Fibroblast of skin of right biceps (primary cell): ENCODE data around the gene RCN1.
"Not testable (repeated sequence)": the region's sequence is repeated elsewhere in the genome, so short reads cannot be mapped to it uniquely, and the experiment has no call there.

ENCODE experiments used
- DNase-seq: peaks from one replicate; pipeline ENCODE4 v3.0.0-alpha.2; 2013

Gene RCN1

DNA sequence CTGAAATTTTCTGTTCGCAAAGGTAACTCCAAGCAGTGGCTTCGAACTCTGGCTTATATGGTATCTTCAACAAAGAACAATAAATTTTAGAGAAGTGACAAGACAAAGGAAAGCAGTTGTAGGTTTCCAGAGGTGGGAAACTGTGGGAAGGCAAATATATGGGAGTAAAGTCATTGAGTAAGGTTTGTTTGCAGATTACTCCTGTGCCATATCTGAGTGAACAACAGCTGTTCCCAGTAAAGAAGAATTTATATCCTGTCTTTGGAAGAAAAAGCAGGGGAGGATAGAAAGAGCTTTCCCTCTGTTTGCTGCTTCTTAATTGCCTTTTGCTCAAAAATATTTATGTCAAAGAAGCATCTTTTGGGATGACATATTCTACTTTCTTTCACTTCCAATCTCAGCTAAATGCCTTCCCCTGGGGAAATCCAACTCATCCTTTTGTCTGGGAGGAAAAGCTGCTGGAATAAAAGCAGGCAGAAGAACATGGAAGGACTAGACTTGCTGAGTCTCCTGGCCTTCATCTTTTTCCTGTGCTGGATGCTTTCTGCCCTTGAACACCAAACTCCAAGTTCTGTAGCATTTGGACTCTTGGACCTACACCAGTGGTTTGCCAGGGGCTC is 10.4 kb upstream of the RCN1 start:
- no peak for DNase-seq

GRCh38 chr11:32081129-32081641 is 9.7 kb upstream of the RCN1 start:
- peak; percentile 57 for DNase-seq

DNA sequence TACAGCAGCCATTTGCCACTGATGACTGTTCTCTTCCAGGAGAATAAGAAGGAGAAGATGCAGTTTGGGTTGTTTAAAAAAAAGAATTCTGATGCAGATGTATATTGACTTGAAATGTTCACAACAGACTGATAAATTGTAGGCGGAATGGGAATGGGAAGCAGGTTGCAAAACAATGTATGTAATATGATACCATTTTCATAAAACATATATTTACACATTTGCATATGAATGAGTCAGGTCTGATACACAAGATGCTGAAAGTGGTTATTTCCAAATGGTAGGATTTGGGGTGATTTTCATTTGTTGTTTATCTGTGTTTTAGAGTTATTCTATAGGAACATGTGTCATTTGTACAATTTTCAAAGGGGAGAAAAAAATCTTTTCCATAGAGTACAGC is 9.0 kb upstream of the RCN1 start:
- no peak for DNase-seq

DNA sequence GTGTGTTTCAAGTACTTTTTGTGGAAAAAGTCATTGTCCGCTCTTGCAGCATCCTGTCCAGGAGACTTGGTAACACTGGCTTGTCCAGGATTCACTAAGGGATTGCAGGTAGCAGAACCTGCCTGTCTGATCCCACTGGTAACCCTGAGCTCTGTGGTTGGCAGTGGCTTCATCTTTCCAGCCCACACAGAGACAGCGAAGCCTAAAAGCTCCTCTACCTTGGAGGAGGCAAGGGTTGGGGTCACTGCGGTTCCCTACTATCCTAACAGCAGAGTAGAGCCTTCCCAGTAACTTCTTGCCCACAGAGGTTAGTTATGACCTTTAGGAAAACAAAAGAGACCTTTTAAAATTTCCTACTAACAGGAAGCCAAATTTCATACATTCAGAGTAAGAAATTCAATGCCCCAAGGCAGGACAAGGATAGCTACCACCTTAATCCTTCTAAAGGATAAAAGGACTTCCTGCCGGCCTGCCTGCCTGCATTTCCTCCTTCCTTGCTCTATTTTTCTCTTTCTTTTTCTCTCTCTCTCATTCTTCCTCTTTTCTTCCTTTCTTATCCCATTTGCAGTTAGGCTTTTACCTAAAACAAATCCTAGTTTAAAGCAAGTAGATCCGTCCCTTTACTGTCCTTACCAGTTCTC is 8.4 kb upstream of the RCN1 start:
- no peak for DNase-seq

GRCh38 chr11:32087597-32087996 is 3.3 kb upstream of the RCN1 start:
- DNase-seq, result peak; percentile 70

GRCh38 chr11:32088117-32088941 is 2.5 kb upstream of the RCN1 start:
- DNase-seq, result peak; percentile 98

DNA sequence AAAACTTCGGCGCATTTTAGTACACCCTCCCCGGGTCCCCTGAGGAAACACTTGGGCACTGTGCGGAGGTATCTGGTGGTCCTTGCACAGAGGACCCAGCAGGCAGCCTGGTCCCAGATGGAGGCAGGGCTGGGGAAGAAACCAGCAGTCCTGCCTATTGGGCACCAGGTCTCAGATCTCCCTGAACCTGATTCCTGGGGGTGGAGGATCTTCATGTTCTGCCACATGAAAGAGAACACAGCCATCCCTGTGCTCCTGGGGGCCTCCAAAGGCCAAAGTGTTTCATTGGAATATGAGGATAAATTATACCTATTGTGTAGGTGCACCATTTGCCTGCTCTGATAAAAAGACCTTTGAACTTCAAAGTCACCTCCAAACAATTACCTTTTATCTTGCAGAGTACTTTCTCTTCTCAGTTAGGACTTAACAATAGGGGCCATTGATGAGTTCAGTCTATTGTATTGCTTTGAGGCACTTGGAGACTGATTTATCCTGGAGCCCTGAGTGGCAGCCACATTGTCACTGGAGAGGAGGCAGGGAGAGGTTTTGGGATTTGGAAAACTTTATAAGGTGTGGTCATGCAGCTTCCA is 1.8 kb downstream of the RCN1 start:
- DNase-seq, result no peak

- no peak for DNase-seq
Measured at GRCh38 chr11:32094923-32095322, 4.0 kb downstream of the RCN1 start.

DNA sequence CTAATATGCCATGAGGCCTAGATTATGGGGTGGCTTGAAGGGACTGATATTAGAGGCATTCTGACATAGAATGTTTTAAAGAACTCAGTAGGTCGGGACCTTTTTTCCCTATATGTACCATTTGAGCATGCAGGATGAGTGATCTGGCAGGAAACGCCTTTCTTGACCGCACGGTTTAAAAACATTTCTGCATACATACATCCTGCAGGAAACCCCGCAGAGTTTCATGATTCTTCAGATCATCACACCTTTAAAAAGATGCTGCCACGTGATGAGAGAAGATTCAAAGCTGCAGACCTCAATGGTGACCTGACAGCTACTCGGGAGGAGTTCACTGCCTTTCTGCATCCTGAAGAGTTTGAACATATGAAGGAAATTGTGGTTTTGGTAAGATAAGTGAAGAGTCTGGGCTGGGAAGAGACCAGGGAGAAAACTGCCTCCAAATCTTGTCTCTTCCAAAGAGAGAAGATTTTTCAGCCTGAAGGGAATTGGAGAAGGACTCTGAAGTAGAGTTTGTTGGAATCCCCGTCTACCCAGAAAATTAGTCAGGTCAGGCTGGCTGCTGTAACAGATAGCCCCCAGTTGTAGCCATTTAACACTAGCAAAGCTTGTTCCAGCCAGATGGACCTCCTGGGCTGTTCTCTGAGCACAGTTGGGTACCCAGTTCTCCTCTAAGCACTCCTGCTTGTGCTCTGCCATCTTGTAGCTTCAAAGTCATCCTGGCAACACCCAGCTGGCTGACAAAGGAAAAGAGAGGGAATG is 7.4 kb downstream of the RCN1 start:
- DNase-seq, result no peak

GRCh38 chr11:32099516-32099915 is 8.6 kb downstream of the RCN1 start:
- no peak for DNase-seq

DNA sequence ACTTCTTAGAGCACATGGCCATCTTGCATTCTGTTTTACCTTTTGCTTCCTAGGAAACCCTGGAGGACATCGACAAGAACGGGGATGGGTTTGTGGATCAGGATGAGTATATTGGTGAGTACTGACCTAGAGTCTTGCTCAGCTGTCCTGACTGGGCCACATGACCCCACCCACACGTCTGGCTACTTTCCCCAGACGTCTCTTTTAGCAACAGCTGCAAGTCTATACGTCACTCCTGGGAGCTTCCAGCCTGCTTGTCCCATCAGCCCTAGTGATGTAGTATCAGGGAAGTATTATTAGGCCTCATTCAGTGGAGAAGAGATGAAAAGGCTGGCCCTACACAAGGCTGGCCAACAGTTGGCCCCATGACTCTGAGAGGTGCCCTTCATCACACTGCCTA is 9.6 kb downstream of the RCN1 start:
- DNase-seq, result no peak

DNA sequence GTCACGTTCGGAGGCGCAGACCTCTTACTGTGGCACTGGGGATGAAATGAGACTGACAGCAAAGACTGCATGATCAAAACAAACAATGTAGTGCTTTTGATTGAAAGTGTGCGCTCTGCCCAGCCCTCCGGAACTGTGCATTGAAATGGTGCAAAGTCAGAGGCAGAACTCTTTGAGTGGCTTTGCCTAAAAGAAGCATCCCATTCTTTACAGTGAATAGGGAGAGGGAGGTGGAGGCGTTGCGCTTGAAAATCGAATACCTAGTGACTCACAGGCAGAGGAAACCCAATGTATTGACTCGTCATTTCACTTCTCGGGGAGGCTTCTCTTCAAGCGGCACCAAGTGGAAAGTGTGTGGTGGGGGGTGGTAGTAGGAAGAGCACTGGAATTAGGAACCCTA is 10.9 kb downstream of the RCN1 start:
- DNase-seq, result no peak

GRCh38 chr11:32103121-32103719 is 12.3 kb downstream of the RCN1 start:
- DNase-seq, result not testable (repeated sequence)

- DNase-seq, result no peak
Measured at GRCh38 chr11:32103941-32104340, 13.1 kb downstream of the RCN1 start.

- no peak for DNase-seq
Measured at GRCh38 chr11:32105871-32106560, 15.1 kb downstream of the RCN1 start.

DNA sequence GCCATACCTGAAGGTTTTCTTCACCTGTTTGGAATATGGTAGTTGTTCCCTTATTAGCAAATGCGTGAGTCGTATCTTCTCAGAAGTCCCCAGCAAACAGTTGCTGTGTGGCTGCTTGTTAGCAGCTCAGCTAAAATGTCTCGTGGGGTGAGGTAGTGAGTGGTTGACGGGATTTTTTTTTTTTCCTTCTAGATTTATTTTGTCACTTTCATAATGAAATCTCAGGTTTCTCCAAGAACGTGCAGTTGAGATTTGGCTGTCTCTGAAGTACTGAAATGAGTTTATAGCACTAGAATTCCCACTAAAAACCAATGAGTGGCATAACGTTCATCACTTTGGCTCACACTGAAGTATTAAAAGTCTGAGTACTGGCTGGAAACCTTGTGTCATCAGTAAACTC is 16.8 kb downstream of the RCN1 start:
- DNase-seq, result no peak

DNA sequence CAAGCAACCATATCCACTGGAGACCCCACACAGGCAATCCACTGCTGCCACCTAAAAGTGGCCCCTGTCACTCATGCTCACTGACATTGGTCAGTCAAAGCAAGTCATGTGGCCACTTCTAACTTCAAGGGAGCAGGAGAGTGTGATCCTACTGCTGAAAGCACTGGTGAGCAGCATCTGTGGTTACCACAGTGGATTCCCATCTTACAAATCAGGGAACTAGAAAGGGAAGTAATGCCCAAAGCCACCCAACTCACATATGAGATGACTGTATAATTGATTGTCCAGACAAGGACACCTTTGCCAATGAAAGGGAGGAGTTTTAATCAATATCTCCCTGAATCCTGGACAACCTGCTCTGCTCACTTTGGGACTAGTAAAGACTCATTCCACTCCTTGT is 17.7 kb downstream of the RCN1 start:
- DNase-seq, result no peak

DNA sequence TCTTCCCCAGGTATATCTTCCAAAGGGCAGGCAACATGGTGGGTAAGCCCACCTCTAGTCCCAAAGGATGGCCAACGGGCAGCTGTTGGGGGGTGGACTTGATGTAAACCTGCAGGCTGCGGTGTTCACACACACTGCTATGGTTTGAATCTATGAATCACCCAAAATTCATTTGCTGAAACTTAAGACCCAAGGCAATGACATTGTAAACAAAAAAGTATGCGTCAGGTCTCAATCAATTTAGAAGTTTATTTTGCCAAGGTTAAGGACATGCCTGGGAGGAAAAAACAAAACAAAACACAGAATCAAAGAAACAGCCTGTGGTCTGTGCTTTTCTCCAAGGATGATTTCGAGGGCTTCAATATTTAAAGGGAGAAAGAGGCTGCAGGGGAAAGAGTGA is 18.3 kb downstream of the RCN1 start:
- DNase-seq, result no peak

DNA sequence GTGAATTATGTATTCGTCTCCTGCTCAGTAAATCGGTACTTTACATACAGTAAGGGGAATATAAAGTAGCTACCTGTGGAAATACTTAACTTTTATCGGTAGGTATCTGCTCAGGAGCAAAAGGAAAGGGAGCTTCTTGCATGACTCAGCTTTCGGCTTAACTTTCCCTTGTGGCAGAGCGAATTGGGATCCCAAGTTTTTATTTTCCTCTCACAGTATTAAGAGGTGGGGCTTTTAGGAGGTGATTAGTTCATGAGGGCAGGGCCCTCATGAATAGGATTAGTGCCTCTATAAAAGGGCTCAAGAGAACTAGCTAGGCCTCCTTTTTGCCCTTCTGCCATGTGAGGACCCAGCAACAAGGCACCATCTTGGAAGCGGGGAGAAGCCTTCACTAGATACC is 18.7 kb downstream of the RCN1 start:
- DNase-seq, result no peak

DNA sequence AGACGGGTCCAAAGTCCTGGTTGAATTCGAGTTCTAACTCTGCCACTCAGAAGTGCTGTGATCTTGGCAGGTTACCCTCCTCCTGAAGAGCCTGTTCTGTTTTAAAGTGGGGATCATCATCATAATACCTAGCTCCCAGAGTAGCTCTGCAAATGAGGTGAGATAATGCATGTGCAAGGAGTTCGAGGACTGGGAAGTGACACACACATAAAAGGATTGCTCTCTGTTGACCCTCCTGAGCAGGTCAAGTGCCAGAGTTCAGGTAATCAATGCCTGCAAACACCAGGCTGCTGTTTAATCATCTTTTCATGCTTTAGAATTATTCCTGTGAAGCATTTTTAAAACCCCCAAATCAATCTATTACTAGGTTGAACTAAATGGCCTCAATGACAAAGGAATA is 19.9 kb downstream of the RCN1 start:
- no peak for DNase-seq

DNA sequence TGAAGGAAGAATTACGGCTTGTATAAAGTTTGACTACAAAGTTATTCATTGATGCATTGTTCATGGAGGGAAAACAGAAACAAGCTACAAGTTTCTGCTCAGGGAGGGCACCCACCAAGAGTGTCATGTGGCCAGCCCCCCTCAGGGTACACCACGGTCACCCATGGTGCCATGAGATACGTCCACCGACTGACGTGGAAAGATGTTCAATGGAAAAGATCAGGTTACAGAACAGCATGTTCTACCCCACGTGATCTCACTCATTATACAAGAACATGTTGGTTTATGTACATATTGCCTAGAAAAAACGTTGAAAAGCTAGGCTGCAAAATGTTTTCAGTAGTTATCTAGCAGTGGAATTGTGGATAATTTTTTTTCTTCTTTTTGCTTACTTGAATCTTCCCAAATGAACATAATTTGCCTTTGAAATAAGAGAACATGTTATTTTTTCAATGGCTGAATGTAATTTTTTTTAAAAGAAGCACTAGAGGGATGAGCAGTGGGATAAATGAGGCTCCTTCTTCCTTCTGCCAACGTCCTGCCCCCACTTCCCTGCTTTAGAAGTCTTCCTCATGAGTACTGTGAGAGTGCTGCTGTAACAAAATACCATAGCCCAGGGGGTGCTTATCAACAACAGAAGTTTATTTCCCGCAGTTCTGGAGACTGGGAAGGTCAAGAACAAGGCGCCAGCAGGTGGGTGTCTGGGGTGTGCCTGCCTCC is 22.5 kb downstream of the RCN1 start:
- no peak for DNase-seq
